Measurements from ENCODE around the gene GHRHR. TPM values are rescaled to one million over a fixed set of nuclear protein-coding genes. Genes with fewer than 3 reads are reported as not detected.

GHRHR gene
- not detected for total RNA-seq

DNA sequence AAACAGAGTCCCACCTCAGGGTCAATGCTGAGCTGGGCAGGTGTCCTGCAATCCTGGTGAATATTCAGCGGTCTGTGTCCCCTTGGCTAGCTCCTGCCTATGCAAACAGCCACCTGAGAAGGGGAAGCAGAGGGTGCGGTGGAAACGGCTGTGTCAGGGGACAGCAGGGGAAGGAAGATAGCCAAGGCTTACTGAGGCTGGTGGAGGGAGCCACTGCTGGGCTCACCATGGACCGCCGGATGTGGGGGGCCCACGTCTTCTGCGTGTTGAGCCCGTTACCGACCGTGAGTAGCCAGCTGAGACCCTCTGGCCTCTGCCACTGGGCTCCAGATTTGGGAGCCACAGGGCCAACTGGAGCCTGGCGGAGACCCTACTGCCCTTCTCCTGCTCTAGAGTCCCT lies at the start of gene GHRHR:
GHRHR (plus strand) TSS at position 112 of the 400 bp plus-strand sequence; CDS start at position 228, 116 bp downstream.
- ATAC-seq (no peak), DNase-seq (no peak)
- Mint-ChIP-seq H3K4me3 (no peak within 1 kb of the TSS), H3K36me3 (ENCODE audit: insufficient read depth) (no peaks in the 10 kb centered on the region), H3K4me1 (ENCODE audit: low read depth) (no peaks in the 10 kb centered on the region), H3K9me3 (no peaks in the 10 kb centered on the region), H3K27me3 (ENCODE audit: low read depth) (peaks cover 11% of the 10 kb centered on the region)

DNA sequence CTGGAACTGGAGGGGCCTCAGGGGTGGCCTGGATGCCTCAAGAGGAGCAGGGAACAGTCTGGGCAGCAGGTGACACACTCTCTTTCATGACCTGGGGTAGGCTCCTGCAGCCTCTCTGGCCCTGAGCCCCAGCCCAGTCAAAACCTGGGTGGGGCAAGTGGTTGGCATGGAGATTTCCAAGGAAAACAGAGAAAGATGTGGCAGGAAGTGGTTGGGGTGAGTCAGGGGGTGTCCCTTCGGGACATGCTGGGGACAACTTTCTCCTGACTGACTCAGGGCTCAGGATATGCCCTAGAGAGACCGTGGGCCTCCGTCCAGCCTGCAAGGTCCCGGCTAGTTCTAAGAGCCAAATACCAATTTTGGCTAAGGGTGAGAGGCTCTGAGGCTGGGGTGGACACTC lies 49.2 kb upstream of the GHRHR start:
- DNase-seq, result no peak

DNA sequence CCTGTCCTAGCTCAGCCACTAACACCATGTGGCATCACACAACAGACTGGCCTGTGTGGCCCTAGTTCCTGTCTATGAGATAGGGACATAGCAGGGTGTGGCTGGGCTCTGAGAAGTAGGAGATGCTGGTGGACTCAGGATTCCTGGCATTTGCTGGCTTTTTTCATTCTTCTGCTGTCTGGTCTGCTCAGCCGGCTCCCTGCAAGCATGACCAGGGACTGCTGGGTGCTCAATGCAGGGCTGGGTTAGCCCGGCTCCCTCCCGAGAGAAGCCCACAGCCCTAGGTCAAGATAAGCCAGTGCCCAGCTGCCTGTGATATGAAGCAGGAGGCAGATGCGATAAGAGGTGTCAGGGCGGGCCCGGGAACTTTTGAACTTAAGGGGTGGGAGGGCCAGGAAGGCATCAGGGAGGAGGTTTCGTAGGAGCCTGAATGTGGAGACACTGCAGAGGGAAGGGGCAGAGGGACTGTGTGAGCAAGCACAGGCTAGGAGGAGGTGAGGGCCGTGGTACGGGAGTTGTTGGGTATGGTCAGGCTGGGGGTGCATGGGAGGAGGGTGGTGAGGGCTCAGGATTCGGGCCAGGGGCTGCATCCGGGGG lies 48.6 kb upstream of the GHRHR start:
- no peaks in the 10 kb centered on the region for H3K36me3 Mint-ChIP-seq (ENCODE audit: insufficient read depth)
- no peak overlapping the region for H3K4me3 Mint-ChIP-seq
- no peaks in the 10 kb centered on the region for H3K9me3 Mint-ChIP-seq
- ATAC-seq, result no peak
- H3K4me1 Mint-ChIP-seq (ENCODE audit: low read depth), result no peaks in the 10 kb centered on the region
- DNase-seq, result no peak
- H3K27me3 Mint-ChIP-seq (ENCODE audit: low read depth), result no peaks in the 10 kb centered on the region

More for the DNA sequence above, 49.2 kb upstream of the GHRHR start:
- Mint-ChIP-seq H3K27me3 (ENCODE audit: low read depth) (no peaks in the 10 kb centered on the region), H3K36me3 (ENCODE audit: insufficient read depth) (no peaks in the 10 kb centered on the region), H3K4me1 (ENCODE audit: low read depth) (no peaks in the 10 kb centered on the region), H3K4me3 (no peak overlapping the region), H3K9me3 (no peaks in the 10 kb centered on the region)
- ATAC-seq, result no peak

DNA sequence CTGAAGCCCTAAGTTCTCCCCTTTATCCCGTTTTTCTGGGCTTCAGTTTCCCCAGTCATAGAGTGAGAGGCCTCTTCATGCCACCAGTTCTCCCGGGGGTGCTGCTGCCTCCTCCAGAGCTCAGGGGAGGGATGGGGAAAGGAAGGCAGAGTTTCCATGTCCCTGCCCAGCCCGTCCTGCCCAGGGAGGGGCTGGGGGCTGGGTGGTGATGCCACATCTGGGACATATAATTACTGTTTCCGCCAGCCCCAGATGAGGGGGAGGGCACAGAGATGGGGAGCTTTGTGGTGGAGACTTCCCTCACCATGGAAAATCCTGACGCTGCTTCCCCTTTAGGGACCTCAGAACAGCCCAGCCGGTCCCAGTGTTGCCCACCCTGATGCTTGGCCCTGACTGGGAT lies 48.0 kb upstream of the GHRHR start:
- no peak overlapping the region for H3K4me3 Mint-ChIP-seq
- no peaks in the 10 kb centered on the region for H3K4me1 Mint-ChIP-seq (ENCODE audit: low read depth)
- ATAC-seq, result no peak
- no peaks in the 10 kb centered on the region for H3K9me3 Mint-ChIP-seq
- DNase-seq, result no peak
- no peaks in the 10 kb centered on the region for H3K27me3 Mint-ChIP-seq (ENCODE audit: low read depth)
- no peaks in the 10 kb centered on the region for H3K36me3 Mint-ChIP-seq (ENCODE audit: insufficient read depth)

DNA sequence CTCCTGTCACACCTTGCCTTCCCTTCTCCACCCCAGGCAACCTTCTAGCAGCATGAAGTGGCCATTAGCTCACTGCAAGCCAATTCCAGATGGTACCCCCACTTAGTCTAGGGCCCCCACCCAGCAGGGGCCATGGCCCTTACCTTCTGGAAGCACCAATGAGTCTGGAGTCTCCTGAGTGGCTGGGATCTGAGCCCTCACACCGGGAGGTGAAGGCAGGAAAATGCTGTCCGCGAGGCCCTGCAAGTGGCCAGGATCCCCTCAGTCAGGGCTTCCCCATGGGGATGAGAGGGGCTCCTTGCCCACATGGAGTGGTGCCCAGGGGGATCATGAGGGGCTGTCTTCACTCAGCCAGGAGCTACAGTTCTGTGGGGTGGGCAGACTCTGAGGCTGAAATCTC lies 47.5 kb upstream of the GHRHR start:
- H3K4me3 Mint-ChIP-seq, result no peak overlapping the region
- H3K9me3 Mint-ChIP-seq, result no peaks in the 10 kb centered on the region
- H3K36me3 Mint-ChIP-seq (ENCODE audit: insufficient read depth), result no peaks in the 10 kb centered on the region
- DNase-seq, result no peak
- H3K27me3 Mint-ChIP-seq (ENCODE audit: low read depth), result no peaks in the 10 kb centered on the region
- no peaks in the 10 kb centered on the region for H3K4me1 Mint-ChIP-seq (ENCODE audit: low read depth)
- no peak for ATAC-seq

DNA sequence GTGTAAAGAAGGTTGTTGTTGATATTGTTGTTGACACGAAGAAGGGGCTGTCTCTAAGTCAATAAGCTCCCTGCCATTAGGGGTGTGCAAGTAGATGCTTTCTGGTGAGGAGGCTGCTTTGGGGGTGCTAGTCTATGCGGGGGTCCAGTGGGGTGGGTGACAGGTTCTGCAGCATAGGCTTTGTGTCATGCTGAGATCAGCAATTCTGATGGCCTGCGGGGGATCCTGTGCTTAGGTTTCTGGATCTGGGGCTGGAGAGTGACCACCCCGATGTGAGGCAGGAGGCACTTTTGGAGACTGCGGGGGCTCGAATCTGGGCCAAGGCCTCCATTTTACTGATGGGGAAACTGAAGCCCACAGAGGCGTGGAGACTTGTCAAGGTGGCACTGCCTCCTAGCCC lies 47.0 kb upstream of the GHRHR start:
- Mint-ChIP-seq H3K4me3 (no peak overlapping the region), H3K36me3 (ENCODE audit: insufficient read depth) (no peaks in the 10 kb centered on the region), H3K4me1 (ENCODE audit: low read depth) (no peaks in the 10 kb centered on the region), H3K9me3 (no peaks in the 10 kb centered on the region), H3K27me3 (ENCODE audit: low read depth) (no peaks in the 10 kb centered on the region)
- no peak for DNase-seq
- no peak for ATAC-seq

DNA sequence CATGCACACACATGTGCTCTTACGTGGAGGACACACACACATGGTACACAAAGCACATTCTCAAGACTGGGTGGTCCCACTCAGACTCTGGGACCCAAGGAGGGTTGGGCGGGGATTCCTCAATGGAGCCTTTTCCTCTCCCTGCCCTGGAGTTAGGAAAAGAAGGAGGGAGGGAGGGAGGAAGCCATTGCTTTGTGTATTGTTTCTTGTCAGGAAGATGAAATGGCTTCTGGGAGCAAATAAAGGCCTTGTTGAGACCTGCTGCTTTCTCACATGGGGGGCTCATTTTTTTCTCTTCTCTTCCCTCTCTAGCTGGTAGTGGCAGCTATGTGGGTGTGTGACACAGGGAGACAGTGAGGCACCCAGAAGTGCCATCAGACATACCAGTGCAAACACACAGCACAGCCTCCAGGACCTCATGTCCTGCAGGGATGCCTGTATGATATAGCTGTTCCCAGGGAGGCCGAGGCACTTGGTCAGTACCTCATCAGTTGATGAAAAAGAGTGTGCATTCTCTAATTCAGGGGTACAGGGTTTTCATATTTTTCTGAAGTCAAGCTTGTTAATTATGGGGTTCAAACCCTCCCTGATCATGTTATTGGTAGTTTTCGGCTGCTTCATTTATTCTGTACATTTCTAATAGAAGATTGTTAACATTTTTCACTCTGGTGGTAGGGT lies 46.4 kb upstream of the GHRHR start:
- H3K4me3 Mint-ChIP-seq, result no peak overlapping the region
- no peaks in the 10 kb centered on the region for H3K36me3 Mint-ChIP-seq (ENCODE audit: insufficient read depth)
- DNase-seq (no peak), ATAC-seq (no peak)
- H3K4me1 Mint-ChIP-seq (ENCODE audit: low read depth), result no peaks in the 10 kb centered on the region
- H3K9me3 Mint-ChIP-seq, result no peaks in the 10 kb centered on the region
- H3K27me3 Mint-ChIP-seq (ENCODE audit: low read depth), result no peaks in the 10 kb centered on the region

DNA sequence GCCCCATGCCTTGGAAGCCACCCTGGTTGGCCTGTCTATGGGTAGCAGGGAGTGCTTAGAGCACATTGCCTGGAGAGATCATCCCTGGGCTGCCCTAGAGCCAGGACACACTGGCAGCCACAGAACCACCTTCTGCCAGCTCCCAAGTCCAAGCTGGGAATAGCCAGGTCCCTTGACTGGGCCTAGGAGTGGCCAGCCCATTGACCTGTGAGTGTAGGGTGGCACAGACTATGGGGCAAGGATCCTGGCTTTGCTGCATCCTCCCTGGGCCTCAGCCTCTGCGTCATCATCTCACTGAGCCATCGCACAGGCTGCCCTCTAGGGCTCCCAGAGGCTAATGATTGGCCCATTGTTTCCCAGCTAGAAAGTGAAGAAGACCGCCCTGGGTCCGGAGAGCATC lies 45.1 kb upstream of the GHRHR start:
- ATAC-seq, result no peak
- H3K9me3 Mint-ChIP-seq, result no peaks in the 10 kb centered on the region
- H3K4me3 Mint-ChIP-seq, result no peak overlapping the region
- no peaks in the 10 kb centered on the region for H3K36me3 Mint-ChIP-seq (ENCODE audit: insufficient read depth)
- H3K4me1 Mint-ChIP-seq (ENCODE audit: low read depth), result no peaks in the 10 kb centered on the region
- H3K27me3 Mint-ChIP-seq (ENCODE audit: low read depth), result no peaks in the 10 kb centered on the region
- DNase-seq, result no peak

DNA sequence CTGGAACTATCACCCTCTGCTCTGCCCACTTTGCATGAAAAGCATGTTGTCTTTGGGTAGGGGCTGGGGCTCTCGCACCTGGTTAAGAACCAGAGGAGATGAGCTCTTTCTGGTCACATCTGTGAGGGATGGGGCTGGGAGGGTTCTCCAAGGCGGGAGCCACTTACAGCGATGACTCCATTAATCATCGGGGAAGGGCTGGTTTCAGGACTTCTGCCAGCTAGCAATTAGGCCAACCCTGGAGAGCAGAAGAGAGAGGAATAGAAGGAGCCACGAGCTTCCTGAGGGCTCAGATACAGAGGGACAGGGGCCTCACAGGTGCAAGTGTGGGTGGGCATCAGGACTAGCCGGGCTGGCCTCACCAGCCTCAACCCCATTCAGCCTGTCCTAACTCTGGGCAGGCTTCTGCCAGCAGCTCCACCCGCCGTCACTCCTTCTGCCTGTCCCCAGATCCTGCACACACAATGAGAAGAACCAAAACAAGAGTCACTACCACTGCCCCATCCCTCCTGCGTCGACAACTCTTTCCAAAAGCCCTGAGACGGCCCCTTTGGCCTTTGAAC lies 43.7 kb upstream of the GHRHR start:
- DNase-seq, result no peak
- Mint-ChIP-seq H3K36me3 (ENCODE audit: insufficient read depth) (no peaks in the 10 kb centered on the region), H3K27me3 (ENCODE audit: low read depth) (no peaks in the 10 kb centered on the region), H3K4me3 (no peak overlapping the region), H3K9me3 (no peaks in the 10 kb centered on the region), H3K4me1 (ENCODE audit: low read depth) (no peaks in the 10 kb centered on the region)
- no peak for ATAC-seq

DNA sequence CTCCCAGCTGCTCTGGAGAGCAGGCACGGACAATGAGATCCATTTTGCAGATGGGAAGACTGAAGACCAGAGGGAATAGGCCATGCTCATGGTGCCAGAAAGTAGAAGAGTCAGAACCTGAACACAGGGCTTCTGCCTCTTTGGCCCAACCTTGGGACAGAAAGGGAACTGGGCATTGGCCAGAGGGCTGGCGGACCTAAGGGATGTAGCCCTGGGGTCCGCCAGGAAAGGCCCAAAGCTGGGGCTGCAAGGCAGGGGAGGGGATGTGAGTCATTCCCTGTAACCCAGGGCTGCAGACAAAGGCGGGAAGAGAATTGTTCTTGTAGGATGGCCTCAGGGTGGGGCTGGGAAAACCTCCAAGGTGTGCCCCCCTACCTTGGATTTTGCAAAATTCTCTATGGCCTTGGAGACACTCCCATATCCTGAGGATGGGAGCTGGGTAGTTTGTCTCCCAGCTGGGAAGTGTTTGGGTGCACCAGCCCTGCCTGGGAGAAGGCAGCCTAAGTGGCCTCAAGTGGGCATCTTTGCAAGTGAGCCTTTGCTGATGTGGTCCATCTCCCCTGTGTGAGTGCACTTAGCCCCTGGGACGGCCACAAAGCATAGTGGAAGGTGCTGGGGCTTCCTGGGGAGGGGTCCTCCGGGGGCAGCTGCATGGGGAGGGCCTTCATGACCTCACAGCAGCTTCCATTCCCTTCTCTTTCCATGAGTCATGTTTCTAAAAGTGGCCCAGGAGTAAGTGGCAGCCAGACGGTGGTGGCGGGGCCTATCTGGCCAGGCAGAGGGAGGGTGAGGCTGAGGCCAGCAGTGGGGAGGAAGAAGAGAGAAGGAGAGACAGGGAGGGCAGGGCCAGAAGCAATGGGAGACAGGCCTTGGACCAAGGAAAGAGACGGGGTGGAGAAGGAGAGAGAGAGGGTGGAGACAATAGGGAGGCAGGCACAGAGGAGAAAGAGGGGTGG lies 42.9 kb upstream of the GHRHR start:
- no peak overlapping the region for H3K4me3 Mint-ChIP-seq
- no peaks in the 10 kb centered on the region for H3K9me3 Mint-ChIP-seq
- H3K27me3 Mint-ChIP-seq (ENCODE audit: low read depth), result no peaks in the 10 kb centered on the region
- H3K4me1 Mint-ChIP-seq (ENCODE audit: low read depth), result no peaks in the 10 kb centered on the region
- H3K36me3 Mint-ChIP-seq (ENCODE audit: insufficient read depth), result no peaks in the 10 kb centered on the region
- ATAC-seq, result no peak
- no peak for DNase-seq

DNA sequence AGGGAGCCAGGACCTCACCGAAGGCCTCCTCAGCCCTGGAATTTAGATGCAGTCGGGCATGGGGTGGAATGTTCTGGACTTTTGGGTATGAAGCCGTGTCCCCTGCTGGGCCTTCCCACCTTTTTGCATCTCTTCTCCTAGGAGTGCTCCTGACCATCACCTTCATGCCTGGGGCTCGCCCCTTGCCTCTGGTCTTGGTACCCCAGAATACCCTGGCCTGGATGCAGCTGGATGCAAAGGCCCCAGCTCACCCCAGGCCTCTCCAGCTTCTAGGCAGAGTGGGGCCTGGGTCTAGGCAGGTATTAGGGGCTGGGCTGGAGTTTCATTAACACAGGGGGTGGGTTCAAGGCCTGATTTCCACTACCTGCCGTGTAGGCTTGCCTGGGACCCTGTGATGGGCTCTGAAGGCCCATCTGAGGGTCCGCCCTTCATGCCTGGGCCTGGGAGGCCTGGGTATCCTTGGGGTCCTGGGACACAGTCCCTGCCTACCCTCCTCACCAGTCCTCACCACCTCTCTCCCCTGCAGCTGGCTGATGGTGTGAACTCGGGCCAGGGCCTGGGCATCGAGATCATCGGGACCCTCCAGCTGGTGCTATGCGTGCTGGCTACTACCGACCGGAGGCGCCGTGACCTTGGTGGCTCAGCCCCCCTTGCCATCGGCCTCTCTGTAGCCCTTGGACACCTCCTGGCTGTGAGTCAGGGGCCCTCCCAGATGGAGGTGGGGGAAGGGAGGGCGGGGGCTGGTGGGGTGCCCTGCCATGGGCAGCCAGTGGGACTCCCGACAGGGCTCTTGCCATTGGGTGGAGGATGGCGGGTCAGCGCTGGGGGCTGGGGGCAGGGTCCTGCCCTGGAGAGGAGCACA lies 42.0 kb upstream of the GHRHR start:
- peak; percentile 3 for DNase-seq
- Mint-ChIP-seq H3K27me3 (ENCODE audit: low read depth) (no peaks in the 10 kb centered on the region), H3K4me1 (ENCODE audit: low read depth) (no peaks in the 10 kb centered on the region), H3K36me3 (ENCODE audit: insufficient read depth) (no peaks in the 10 kb centered on the region), H3K9me3 (peaks cover 2% of the 10 kb centered on the region), H3K4me3 (no peak overlapping the region)
- no peak for ATAC-seq

DNA sequence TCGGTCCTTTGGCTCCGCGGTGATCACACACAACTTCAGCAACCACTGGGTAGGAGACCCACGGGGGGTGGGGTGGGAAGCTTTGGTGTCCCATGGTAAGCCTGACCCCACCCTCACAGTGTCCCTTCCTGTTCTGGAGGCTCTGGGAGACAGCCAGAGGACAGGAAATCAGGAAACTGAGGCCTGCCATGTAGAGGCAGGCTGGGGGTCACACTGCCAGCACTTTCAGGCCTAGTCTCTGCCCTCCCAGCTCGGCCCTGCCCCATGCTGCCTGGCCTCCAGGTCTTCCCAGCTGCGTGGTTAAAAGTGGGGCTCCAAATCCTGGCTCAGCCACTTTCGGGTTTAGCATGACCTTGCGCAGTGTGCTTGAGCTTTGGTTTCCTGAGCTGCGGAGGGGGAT lies 41.2 kb upstream of the GHRHR start:
- Mint-ChIP-seq H3K36me3 (ENCODE audit: insufficient read depth) (no peaks in the 10 kb centered on the region), H3K4me1 (ENCODE audit: low read depth) (no peaks in the 10 kb centered on the region), H3K4me3 (no peak overlapping the region), H3K9me3 (peaks cover 9% of the 10 kb centered on the region), H3K27me3 (ENCODE audit: low read depth) (no peaks in the 10 kb centered on the region)
- ATAC-seq (no peak), DNase-seq (no peak)

DNA sequence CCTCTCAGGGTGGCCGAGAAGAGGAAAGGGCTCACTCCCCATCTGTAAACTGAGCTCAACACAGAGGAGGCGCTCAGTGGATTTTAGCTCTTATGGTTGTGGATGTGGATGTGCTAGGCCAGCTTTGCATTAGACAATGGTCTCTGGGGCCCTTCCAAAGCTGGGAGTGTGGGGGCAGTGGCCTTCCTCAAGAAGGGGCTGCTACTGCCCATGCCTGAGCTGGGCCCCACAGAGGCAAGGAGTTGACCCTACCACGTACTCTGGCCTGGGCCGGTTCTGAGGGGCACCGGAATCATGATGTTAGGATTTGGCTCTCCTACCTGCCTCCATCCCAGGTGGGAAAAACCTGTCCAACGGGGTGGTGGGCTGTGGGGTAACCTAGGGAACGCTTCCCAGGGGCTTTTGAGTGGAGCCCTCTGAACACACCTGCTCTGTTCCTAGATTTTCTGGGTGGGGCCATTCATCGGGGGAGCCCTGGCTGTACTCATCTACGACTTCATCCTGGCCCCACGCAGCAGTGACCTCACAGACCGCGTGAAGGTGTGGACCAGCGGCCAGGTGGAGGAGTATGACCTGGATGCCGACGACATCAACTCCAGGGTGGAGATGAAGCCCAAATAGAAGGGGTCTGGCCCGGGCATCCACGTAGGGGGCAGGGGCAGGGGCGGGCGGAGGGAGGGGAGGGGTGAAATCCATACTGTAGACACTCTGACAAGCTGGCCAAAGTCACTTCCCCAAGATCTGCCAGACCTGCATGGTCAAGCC lies 40.6 kb upstream of the GHRHR start:
- H3K4me1 Mint-ChIP-seq (ENCODE audit: low read depth), result no peaks in the 10 kb centered on the region
- peaks cover 12% of the 10 kb centered on the region for H3K9me3 Mint-ChIP-seq
- no peaks in the 10 kb centered on the region for H3K36me3 Mint-ChIP-seq (ENCODE audit: insufficient read depth)
- peak; percentile 1 for DNase-seq
- no peak overlapping the region for H3K4me3 Mint-ChIP-seq
- ATAC-seq, result no peak
- H3K27me3 Mint-ChIP-seq (ENCODE audit: low read depth), result no peaks in the 10 kb centered on the region
